Neural cell (in vitro differentiated cells): ENCODE results near the gene TMEM266.

Source experiments
- CTCF ChIP-seq: fragments of 450-650 bp; IDR thresholded peaks from 2 replicates; pipeline ENCODE4 v1.5.1; 2014; ENCODE audit warnings: antibody characterized with exemption, mild to moderate bottlenecking, moderate library complexity; ENCODE audit not compliant: poor library complexity, severe bottlenecking
- EZH2 ChIP-seq: fragments of 200-600, 300-800 bp; shearing (Covaris generic), sonication (generic); IDR thresholded peaks from 2 replicates; pipeline ENCODE4 v1.6.1; 2014; ENCODE audit warnings: antibody characterized with exemption, low read length, borderline replicate concordance, mild to moderate bottlenecking; ENCODE audit not compliant: insufficient read depth, poor library complexity, severe bottlenecking
- POLR2AphosphoS5 ChIP-seq: IDR thresholded peaks from 2 replicates; pipeline ENCODE4 v1.6.1; 2012
- REST ChIP-seq: IDR thresholded peaks from 2 replicates; pipeline ENCODE4 v1.6.1; 2012; ENCODE audit warnings: borderline replicate concordance
- SMC3 ChIP-seq: fragments of 450-650 bp; conservative IDR thresholded peaks from 2 replicates; pipeline ENCODE4 v1.6.1; 2014; ENCODE audit warnings: antibody characterized with exemption, mild to moderate bottlenecking, moderate library complexity; ENCODE audit not compliant: poor library complexity

- no peak for TF ChIP-seq CTCF
- no peak for TF ChIP-seq REST
- no peak for TF ChIP-seq EZH2
- TF ChIP-seq SMC3 = no peak
- no peak for TF ChIP-seq POLR2AphosphoS5
Observed at GRCh38 chr15:76138436-76138835, 78.7 kb downstream of the TMEM266 start.
